K562 (cell line): ENCODE measurements around the gene TMEM150A. TPM values are rescaled to one million over a fixed set of nuclear protein-coding genes. Genes with fewer than 3 reads are reported as not detected.
A peak's percentile ranks its signal among the peaks of the same experiment; 100 is the strongest.

ENCODE experiments used
- DIDO1 ChIP-seq: fragments of 450-650 bp; IDR thresholded peaks from 2 replicates; pipeline ENCODE4 v1.6.1; 2016; ENCODE audit warnings: low read depth, missing biosample characterization, missing genetic modification characterization
- ETV1 ChIP-seq: fragments of 450-650 bp; conservative IDR thresholded peaks from 2 replicates; pipeline ENCODE4 v1.6.1; 2016; ENCODE audit warnings: missing genetic modification characterization, control low read depth, low read depth, missing compliant biosample characterization
- GABPB1 ChIP-seq: sonication (generic); formaldehyde crosslinking; IDR thresholded peaks from 2 replicates; pipeline ENCODE4 v1.8.0; 2022; ENCODE audit warnings: mild to moderate bottlenecking, missing genetic modification reagents
- POLR3A ChIP-seq: IDR thresholded peaks from 2 replicates; pipeline ENCODE4 v1.6.1; 2011; ENCODE audit warnings: borderline replicate concordance, mild to moderate bottlenecking, moderate library complexity; ENCODE audit not compliant: insufficient read length, insufficient read depth; ENCODE audit errors: extremely low read depth
- REST ChIP-seq, 2 experiments: fragments of 450-650 bp; formaldehyde crosslinking in 1 of 2; IDR thresholded peaks; 2 replicates each; pipeline versions ENCODE4 v1.4.0 to v1.6.1; 2014 to 2020; ENCODE audit warnings: mild to moderate bottlenecking in 2 of 2, borderline replicate concordance in 1 of 2, low read depth in 1 of 2
- SREBF1 ChIP-seq: fragments of 150-350 bp; IDR thresholded peaks from 2 replicates; pipeline ENCODE4 v1.6.1; 2014; ENCODE audit warnings: antibody characterized with exemption, low read depth, low read length, borderline replicate concordance
- polyA plus RNA-seq, 8 experiments: library from polyadenylated mRNA; depleted of rRNA in 4 of 8; stranded (reverse) in 5 of 8; unstranded in 3 of 8; fragments of >200 nt; fragmentation: Nextera tagmentation in 2 of 8; fragmentation: Illumina TruSeq in 1 of 8; extraction: Ambion mirVana in 2 of 8; extraction: Trizol in 1 of 8; gene quantifications; 2 replicates each; pipeline versions ENCODE4 v1.2.1 to v1.2.3, GENCODE V29; 2011 to 2014; ENCODE audit warnings: inconsistent platforms in 1 of 8, missing spikeins in 1 of 8
- total RNA-seq, 7 experiments: library from RNA; depleted of rRNA in 6 of 7; stranded (reverse); fragments of >200 nt in 6 of 7; fragmentation: Illumina TruSeq in 2 of 7; extraction: Trizol in 2 of 7; gene quantifications; 2 replicates each; pipeline versions ENCODE4 v1.2.1 to v1.2.3, GENCODE V29; 2011 to 2021; ENCODE audit warnings: low replicate concordance in 1 of 7

TMEM150A gene
- total and polyA plus RNA-seq, 9 of the 15 experiments (the other 6 are each of a cell fraction or from before 2014, with no cell fraction given): 3.9 to 17.1 (median 8.4) TPM

GRCh38 chr2:85595301-85596025 lies 7.0 kb downstream of the TMEM150A start, which contains the start of gene RNF181 (continued):
- TF ChIP-seq REST (IDR thresholded peaks at IDR 0.05; ENCODE audit: borderline replicate concordance) (peak; percentile 57), REST (CRISPR knock-in tag; IDR thresholded peaks at IDR 0.05; ENCODE audit: low read depth) (0 out of 2 replicates have a peak, but pooled peaks have one; percentile 20), POLR3A (no peak), GABPB1 (CRISPR knock-in tag) (peak; percentile 52), DIDO1 (tag) (no peak), SREBF1 (peak; percentile 81), ETV1 (tag) (peak; percentile 78; the same call in 1 of the 2 replicates)
